Stomach (tissue), 9 donors: ENCODE measurements around the gene SGTA. TPM values are rescaled to one million over a fixed set of nuclear protein-coding genes. Genes with fewer than 3 reads are reported as not detected.

Experiments
- DNase-seq, 2 donors: peaks; one replicate each; pipeline versions ENCODE4 v3.0.0 to v3.0.0-alpha.2; 2013 to 2019
- H3K27ac ChIP-seq, 5 donors: fragments of 200-600 bp in 4 of 5; sonication (generic) in 4 of 5; one replicate each; pipeline ENCODE4 v1.5.1; 2013 to 2019; ENCODE audit warnings: mild to moderate bottlenecking in 1 of 5, moderate library complexity in 1 of 5
- H3K27me3 ChIP-seq, 3 donors: fragments of 200-600 bp; sonication (generic); one replicate each; pipeline ENCODE4 v1.5.1; 2017 to 2019; ENCODE audit warnings: mixed run types in 1 of 3
- H3K36me3 ChIP-seq, 4 donors: fragments of 200-600 bp; sonication (generic); 1 replicate in 3 of 4; 2 replicates in 1 of 4; pipeline ENCODE4 v1.5.1; 2016 to 2019
- H3K4me1 ChIP-seq, 4 donors: fragments of 200-600 bp; sonication (generic); one replicate each; pipeline ENCODE4 v1.5.1; 2016 to 2019
- H3K4me3 ChIP-seq, 4 donors: fragments of 200-600 bp; sonication (generic) in 3 of 4; one replicate each; pipeline ENCODE4 v1.5.1; 2016 to 2019; ENCODE audit warnings: mild to moderate bottlenecking in 1 of 4
- H3K9me3 ChIP-seq, 4 donors: fragments of 200-600 bp; sonication (generic); one replicate each; pipeline ENCODE4 v1.5.1; 2016 to 2019
- EP300 ChIP-seq: sonication (generic); formaldehyde crosslinking; IDR thresholded peaks from one replicate; pipeline ENCODE4 v1.6.1; 2017; ENCODE audit warnings: antibody characterized with exemption
- POLR2A ChIP-seq, 4 donors: fragments of 450-650 bp; IDR thresholded peaks; one replicate each; pipeline ENCODE4 v1.6.1; 2016; ENCODE audit warnings: antibody characterized with exemption in 4 of 4, control low read depth in 2 of 4, mild to moderate bottlenecking in 1 of 4, moderate library complexity in 1 of 4
- POLR2AphosphoS5 ChIP-seq, 3 donors: sonication (generic); formaldehyde crosslinking; IDR thresholded peaks; one replicate each; pipeline ENCODE4 v1.6.1; 2016; ENCODE audit warnings: antibody characterized with exemption in 3 of 3
- WGBS, 5 donors: extraction: QIAGEN DNeasy Blood & Tissue Kit in 3 of 5; methylation state at CpG; one replicate each; pipeline versions ENCODE4 v1.1.5 to v1.1.7; 2013 to 2018; 5-methylcytosine and 5-hydroxymethylcytosine counted together
- intact Hi-C: fragments of 100-400 bp; cut with DNase I; formaldehyde crosslinking; loops from one replicate; pipeline ENCODE4 v1.15.1; 2023; ENCODE audit warnings: low total_unique reads
- polyA plus RNA-seq, 3 donors: library from polyadenylated mRNA; stranded (reverse); fragments of 200-250 nt; gene quantifications; one replicate each; pipeline ENCODE4 v1.2.3, GENCODE V29; 2013
- total RNA-seq, 5 donors: library from RNA; depleted of rRNA; stranded (reverse); fragments of >200 nt; gene quantifications; one replicate each; pipeline versions ENCODE4 v1.1.0 to v1.2.3, GENCODE V29; 2014 to 2016
- TF ChIP-seq, protein P1 (sequence below), 7 experiments: fragments of 450-650 bp in 4 of 7; fragments of 200-600 bp in 3 of 7; sonication (generic) in 3 of 7; IDR thresholded peaks; one replicate each; pipeline ENCODE4 v1.5.1; 2016 to 2019; ENCODE audit warnings: antibody characterized with exemption in 7 of 7, control low read depth in 2 of 7, mild to moderate bottlenecking in 1 of 7
- donor health status: healthy with polysubstance abuse.
- donor health status: Bipolar disorder and iron deficiency.
- donor health status: healthy.

SGTA gene
- total and polyA plus RNA-seq, 8 donors = 18.5 to 173 (median 52.7) TPM

DNA sequence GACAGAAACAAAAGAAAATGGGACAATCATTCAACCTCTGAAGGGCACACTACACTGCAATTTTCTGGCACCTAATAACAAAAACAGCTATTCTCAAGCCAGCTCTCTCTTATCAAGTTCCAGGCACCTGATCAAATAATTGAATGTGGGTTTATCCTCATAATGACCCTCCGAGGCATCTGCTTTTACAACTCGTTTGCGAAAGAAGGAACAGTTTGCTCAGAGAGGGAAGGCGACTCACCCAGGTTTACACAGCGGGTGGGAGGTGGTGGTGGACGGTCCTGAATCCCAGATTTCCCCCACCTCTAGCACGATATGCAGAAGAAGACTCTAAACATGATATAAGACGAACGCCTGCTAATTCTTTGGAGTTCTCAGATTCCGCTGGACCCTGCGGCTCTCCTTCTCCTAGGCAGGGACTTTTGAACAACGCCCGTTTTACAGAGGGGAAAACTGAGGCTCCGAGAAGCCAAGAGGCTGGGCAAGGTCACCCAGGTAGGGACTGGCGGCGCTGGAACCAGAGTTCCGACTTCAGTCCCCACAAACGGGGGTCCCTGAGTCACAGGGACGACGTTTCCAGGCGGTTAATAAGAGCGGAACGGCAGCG, 641 bp downstream of the SGTA start:
- Histone ChIP-seq H3K4me3 (peak overlapping the region; percentile 82 to 98 (median 88)), H3K27ac (peak overlapping the region; percentile 88 to 99 (median 95)), H3K9me3 (no peaks in the 10 kb centered on the region), H3K27me3 (no peaks in the 10 kb centered on the region), H3K36me3 (peaks cover 0 to 23% (median 18%) of the 10 kb centered on the region in 4 donors), H3K4me1 (peaks cover 31 to 76% (median 61%) of the 10 kb centered on the region in 4 donors)
- 1 to 2% (median 1%) methylated on average over 24 of the region's 24 CpGs for whole genome bisulfite sequencing, 5 donors
- intact Hi-C loops = no loop called here
- DNase-seq = peak in 1 of 2 donors; percentile 20
- TF ChIP-seq, protein P1, sequence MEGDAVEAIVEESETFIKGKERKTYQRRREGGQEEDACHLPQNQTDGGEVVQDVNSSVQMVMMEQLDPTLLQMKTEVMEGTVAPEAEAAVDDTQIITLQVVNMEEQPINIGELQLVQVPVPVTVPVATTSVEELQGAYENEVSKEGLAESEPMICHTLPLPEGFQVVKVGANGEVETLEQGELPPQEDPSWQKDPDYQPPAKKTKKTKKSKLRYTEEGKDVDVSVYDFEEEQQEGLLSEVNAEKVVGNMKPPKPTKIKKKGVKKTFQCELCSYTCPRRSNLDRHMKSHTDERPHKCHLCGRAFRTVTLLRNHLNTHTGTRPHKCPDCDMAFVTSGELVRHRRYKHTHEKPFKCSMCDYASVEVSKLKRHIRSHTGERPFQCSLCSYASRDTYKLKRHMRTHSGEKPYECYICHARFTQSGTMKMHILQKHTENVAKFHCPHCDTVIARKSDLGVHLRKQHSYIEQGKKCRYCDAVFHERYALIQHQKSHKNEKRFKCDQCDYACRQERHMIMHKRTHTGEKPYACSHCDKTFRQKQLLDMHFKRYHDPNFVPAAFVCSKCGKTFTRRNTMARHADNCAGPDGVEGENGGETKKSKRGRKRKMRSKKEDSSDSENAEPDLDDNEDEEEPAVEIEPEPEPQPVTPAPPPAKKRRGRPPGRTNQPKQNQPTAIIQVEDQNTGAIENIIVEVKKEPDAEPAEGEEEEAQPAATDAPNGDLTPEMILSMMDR (IDR thresholded peaks at IDR 0.05) = no peak
- TF ChIP-seq POLR2A (IDR thresholded peaks at IDR 0.05) (no peak), POLR2AphosphoS5 (IDR thresholded peaks at IDR 0.05) (no peak), EP300 (no peak)

DNA sequence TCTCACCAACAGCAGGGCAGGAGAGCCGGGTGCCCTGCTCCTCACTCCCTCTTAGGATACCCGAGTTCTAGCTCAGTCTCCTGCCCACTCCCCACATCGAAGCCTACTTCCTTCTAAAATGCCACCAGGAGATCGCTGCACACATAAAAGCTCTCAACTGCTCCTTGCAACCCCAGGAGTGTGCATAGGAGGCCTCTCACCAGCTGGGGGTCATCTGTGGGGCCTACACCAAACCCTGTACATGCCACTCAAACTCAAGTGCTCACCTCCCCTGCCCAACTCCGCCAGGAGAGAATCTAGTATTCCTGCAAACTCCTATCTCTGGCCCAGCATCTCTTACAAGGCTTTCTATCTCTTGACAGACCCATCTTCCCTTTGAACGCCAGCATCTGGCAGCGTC, 2.8 kb downstream of the SGTA start:
- no peak overlapping the region for H3K4me3 ChIP-seq
- H3K4me1 ChIP-seq = peaks cover 29 to 72% (median 59%) of the 10 kb centered on the region in 4 donors
- no peaks in the 10 kb centered on the region for H3K9me3 ChIP-seq
- H3K36me3 ChIP-seq = peaks cover 0 to 35% (median 21%) of the 10 kb centered on the region in 4 donors
- H3K27ac ChIP-seq = peak overlapping the region in 1 of 5 donors; percentile 15
- intact Hi-C loops = no loop called here
- no peak for DNase-seq
- no peaks in the 10 kb centered on the region for H3K27me3 ChIP-seq
- 86 to 92% (median 90%) methylated on average over 7 of the region's 7 CpGs for WGBS, 5 donors
- TF ChIP-seq POLR2A (IDR thresholded peaks at IDR 0.05) (no peak), POLR2AphosphoS5 (IDR thresholded peaks at IDR 0.05) (no peak), EP300 (no peak)
- TF ChIP-seq, protein P1 (IDR thresholded peaks at IDR 0.05) = no peak

DNA sequence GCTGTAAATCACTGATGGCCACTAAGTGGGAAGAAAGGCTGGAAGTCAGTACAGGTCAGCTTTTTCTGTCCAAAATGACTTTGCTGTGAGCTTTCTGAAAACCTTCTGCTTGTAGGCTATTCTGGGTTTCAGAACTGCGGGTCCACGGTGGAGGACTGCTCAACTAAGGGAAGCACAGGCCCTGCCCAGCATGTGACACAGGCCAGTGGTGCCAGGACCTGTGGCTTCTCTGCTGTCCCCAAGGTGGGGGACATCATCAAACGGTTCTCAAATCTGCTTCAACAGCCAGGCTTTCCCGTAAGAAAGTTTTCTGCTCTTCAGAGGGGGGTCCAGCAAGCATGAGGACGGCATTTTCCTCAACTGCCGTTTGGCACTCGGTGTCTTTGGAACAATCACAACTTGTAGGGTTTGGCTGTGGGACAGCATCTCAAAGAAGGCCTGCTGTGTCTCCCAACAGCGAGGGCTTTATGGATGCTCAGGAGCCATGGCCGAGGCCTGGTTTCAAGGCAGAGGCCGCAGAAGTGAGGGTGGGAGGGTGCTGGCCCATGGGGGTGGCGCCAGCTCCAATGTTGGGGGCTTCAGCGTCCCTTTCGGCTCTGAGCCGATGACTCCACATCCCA, 3.8 kb downstream of the SGTA start:
- DNase-seq = no peak
- Histone ChIP-seq H3K27me3 (no peaks in the 10 kb centered on the region), H3K4me1 (peaks cover 25 to 72% (median 60%) of the 10 kb centered on the region in 4 donors), H3K36me3 (peaks cover 0 to 35% (median 21%) of the 10 kb centered on the region in 4 donors), H3K27ac (peak overlapping the region in 1 of 5 donors; percentile 18), H3K9me3 (no peaks in the 10 kb centered on the region), H3K4me3 (no peak overlapping the region)
- TF ChIP-seq EP300 = no peak
- TF ChIP-seq POLR2AphosphoS5 (IDR thresholded peaks at IDR 0.05) = no peak
- no peak for TF ChIP-seq POLR2A (IDR thresholded peaks at IDR 0.05)
- TF ChIP-seq, protein P1 (IDR thresholded peaks at IDR 0.05) = no peak
- WGBS, 5 donors = 71 to 82% (median 79%) methylated on average over 11 to 14 of the region's 14 CpGs
- intact Hi-C loops = no loop called here

DNA sequence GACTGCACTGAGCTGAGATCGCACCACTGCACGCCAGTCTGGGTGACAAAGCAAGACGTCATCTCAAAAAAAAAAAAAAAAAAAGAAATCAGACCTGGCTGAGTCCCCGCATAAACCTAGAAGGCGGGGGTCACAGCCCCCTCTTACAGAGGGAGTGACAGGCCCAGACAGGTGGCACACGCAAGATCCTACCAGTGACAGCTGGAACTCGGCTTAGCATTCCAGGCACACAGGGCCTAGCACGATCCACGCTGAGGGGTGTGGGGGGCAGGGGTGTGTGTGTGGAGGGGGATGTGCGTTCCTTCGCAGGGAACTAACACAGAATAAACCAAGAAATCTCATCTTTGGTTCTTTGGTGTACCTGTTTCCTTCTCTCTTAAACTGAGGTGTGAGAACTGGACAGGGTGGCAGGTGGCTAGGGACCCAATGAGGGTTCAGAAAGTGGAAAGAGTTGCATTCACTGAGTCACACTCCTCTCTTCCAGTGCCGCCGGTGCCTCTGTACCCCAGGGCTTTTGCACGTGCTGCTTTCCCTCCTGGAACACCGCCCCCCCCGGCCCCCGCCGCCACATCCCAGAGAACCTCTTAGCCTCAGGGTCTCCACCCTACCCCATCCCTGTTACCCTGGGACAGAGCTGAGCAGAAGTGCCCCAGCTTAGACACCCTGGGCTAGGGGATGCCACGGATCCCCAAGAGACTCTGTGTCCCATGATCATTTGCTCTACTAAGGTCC, 5.0 kb downstream of the SGTA start:
- 87 to 95% (median 93%) methylated on average over 19 of the region's 19 CpGs for WGBS, 5 donors
- Histone ChIP-seq H3K27ac (no peak overlapping the region), H3K4me1 (peaks cover 25 to 67% (median 51%) of the 10 kb centered on the region in 4 donors), H3K4me3 (no peak overlapping the region), H3K36me3 (peaks cover 0 to 35% (median 21%) of the 10 kb centered on the region in 4 donors), H3K9me3 (no peaks in the 10 kb centered on the region), H3K27me3 (no peaks in the 10 kb centered on the region)
- DNase-seq = no peak
- intact Hi-C loops = no loop called here
- TF ChIP-seq POLR2AphosphoS5 (IDR thresholded peaks at IDR 0.05) (no peak), EP300 (no peak), POLR2A (IDR thresholded peaks at IDR 0.05) (no peak)
- TF ChIP-seq, protein P1 (IDR thresholded peaks at IDR 0.05) = no peak
